HTR-8/SVneo (cell line): ENCODE measurements around the gene SLC35F1.

ENCODE experiments used
- DNase-seq: peaks from one replicate; pipeline ENCODE4 v3.0.0; 2011; ENCODE audit warnings: low spot score, mixed read lengths; ENCODE audit not compliant: insufficient read length
- FAIRE-seq: peaks from 2 replicates; lab custom pipeline; 2011; peaks lifted over from hg19 to GRCh38; lab: Jason Lieb, UNC

Gene SLC35F1

DNA sequence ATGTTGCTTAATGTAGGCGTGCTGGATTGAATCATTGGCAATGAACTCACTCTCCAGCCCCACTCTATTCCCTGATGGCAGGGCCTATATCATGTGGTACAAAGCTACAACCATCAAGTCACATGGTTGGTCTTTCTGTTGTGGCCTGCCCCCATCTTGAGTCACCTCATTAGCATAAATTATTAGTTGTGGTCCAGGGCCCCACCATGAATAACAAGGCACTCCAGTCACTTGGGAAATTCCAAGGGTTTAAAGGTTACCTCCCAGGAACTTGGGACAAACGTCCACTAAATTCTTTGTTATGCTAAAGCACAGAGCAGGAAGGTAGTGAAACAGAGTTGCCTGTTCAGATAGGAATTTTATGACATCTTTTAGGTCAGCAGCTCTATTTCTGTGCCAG lies 193.7 kb downstream of the SLC35F1 start:
- FAIRE-seq (no peak), DNase-seq (no peak)

- no peak for FAIRE-seq
- no peak for DNase-seq
Measured at GRCh38 chr6:118101220-118101619, 194.2 kb downstream of the SLC35F1 start.

DNA sequence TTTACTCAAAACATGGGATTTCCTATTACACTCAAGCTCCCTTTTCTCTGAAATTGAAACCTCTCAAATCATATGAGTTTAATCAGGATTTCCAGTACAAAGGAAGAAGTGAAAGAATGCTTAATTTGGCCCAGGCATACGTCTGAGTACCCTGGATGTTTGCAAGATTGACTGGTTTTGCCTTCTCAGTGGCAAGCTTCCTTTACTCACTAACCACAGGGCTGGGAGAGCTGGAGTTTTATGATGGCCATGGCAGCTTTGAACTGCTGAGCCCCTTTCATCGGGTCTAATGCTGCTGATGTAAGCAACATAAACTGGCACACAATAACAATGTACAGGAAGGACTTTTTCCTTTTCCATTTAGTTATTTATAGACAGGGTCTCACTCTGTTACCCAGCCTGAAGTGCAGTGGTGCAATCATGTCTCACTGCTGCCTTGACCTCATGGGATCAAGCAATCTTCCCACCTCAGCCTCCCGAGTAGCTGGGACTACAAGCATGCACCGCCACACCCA lies 194.8 kb downstream of the SLC35F1 start:
- FAIRE-seq, result no peak
- DNase-seq, result no peak

GRCh38 chr6:118102401-118102800 lies 195.3 kb downstream of the SLC35F1 start:
- no peak for FAIRE-seq
- DNase-seq, result no peak

- DNase-seq (no peak), FAIRE-seq (no peak)
Measured at GRCh38 chr6:118103381-118104146, 196.5 kb downstream of the SLC35F1 start.

DNA sequence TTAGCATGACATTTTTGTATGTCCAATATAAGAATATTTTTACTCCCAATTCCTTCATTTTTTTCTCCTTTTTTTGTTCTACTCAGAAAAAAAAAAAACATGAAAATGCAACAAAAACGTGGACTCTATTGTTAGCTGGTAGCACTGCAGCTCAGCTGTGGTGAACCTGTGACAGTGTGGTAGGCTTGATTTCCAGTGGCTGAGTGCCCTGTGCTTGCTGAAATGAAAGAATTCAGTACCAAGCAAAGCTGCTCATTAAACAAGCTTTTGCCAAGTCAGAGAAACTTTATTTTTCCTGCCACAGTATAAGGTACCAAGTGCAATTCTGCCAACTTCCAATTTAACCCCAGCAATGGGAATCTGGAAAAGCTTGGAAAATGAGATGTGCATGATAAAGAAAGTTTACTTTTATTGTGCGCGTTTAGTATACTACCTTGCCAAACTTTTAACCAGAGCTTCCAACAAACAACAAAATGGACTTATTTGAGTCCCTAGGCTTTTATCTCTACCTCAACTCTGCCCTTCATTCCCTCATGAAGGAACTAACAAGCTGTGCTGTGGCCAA lies 215.2 kb downstream of the SLC35F1 start:
- FAIRE-seq (no peak), DNase-seq (no peak)

GRCh38 chr6:118122801-118123200 lies 215.7 kb downstream of the SLC35F1 start:
- DNase-seq, result no peak
- FAIRE-seq, result no peak

DNA sequence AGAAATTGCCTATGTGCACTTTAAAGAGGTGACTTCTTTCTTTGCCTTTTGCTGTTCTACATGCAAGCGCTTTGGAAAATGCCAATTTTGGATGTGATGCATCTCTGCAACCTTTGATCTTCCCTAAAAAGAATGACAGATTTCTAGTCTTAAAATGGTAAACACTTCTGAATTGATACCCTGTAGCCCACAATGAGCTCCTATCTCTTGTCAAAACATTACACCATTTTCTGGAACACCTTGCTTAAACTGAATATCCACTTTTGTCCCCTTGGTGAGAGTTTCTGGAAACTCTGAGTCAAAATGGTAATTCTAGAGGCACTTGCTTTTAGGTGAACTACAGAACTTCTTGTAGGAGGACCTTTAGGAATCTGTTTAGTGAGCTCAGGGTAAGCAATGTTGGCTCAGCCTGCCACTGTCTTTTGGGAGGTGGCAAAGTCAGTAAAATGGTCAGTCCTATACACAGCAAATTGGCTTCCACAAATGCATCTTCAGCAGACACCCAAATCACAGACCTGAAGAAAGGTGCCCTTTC lies 216.5 kb downstream of the SLC35F1 start:
- no peak for DNase-seq
- no peak for FAIRE-seq

DNA sequence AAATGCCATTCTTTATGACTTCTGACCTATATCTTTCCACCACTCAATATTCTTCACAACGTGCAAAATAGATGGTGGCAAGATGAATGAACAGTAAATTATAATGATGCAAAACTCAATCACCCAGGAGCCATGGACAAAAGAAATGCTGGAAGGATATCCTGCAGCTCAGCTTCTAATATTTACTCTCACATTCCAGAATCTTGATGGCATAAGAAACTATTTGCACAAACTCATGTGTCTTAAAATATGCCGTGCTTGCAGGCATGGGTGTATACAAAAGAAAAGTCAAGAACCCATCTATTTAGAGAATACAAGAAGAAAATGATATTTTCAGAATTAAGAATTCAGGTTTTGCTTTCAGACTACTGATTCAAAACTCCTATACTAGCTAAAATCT lies 217.8 kb downstream of the SLC35F1 start:
- FAIRE-seq, result no peak
- DNase-seq, result no peak

DNA sequence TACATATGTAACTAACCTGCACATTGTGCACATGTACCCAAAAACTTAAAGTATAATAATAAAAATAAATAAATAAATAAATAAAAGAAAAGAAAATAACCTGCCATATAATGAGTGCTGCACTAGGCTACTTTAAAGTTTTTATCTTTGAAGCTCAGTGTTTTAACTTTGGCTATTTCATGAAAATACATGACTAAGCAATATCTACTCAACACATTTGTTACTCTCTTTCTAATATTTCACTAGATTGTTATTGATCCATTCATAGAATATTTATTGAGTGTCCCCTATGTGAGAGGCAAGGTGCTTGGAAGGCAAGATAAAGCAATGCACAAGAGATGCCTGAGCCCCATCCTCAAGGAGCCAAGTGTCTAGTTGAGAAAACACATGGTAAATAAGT lies 221.7 kb downstream of the SLC35F1 start:
- FAIRE-seq, result no peak

GRCh38 chr6:118134206-118134605 lies 227.1 kb downstream of the SLC35F1 start:
- DNase-seq (no peak), FAIRE-seq (no peak)

More for the DNA sequence above, 221.7 kb downstream of the SLC35F1 start:
- no peak for DNase-seq

DNA sequence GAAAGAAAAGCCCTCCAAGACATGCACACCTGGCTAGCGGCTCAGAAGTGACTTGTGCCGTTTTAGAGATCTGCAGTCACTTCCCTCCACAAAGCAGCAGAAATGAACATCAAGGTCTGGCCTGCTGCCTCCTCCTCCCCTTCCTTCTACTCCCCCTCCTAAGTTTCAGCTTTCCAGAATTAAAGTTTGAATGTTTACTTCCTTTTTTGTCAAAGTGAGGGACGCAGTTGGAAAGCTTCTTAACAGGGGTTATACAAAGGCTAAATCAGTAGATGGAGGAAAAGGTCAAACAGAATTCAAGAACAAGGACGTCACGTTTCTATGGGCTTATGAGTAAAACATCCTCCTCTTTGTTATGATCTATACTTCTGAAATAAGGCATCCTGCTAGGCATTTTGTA lies 227.7 kb downstream of the SLC35F1 start:
- DNase-seq, result no peak
- FAIRE-seq, result no peak

- FAIRE-seq, result no peak
- DNase-seq, result no peak
Measured at GRCh38 chr6:118135371-118135770, 228.3 kb downstream of the SLC35F1 start.

DNA sequence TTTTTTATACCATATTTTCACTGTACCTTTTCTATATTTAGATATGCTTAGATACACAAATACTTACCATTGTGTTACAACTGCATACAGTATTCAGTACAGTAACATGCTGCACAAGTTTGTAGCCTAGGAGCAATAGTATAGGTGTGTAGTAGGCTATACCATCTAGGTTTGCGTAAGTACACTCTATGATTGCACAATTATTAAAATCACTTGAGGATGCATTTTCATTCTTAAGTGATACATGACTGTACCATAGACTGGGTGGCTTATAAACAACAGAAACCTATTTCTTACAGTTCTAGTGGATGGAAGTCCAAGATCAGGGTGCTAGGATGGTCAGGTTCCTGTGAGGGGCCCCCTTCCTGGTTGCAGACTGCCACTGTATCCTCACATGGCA lies 234.1 kb downstream of the SLC35F1 start:
- no peak for FAIRE-seq
- DNase-seq, result no peak

DNA sequence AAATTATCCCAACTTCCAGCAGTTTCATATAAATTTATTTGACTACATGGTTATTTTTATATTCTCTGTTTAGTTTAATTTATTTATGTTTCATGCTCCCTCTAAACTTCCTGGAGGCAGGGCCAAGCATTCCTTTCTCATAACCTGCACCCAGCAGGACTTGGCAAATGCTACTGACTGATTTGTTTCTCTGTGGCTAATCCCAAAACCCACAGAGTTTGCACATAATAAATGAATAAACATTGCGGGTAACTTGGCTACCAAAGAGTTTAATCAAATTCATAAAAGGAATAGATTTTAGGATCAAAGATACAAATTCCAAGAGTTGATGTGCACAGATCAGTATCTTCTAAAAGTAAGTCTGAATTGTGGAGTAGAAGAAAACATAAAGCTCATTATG lies 239.5 kb downstream of the SLC35F1 start:
- DNase-seq (no peak), FAIRE-seq (no peak)

DNA sequence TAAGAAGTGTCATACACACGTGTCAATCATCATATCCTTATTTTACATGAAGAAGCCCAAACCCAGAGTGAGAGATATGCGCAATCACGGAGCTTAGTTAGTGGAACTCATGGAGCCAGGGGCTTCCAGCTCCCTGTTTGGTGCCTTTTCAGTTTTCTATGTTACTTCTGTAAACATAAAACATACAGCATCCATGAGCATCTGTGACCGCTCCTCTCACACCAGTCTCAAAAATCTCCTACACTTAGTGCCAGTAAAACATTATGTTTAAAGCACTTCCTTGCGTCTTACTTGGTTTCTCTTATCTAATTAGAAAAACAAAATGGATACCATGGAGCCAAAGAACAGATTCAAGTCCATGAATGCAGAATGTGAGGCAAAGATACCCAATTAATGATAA lies 240.4 kb downstream of the SLC35F1 start:
- FAIRE-seq (no peak), DNase-seq (no peak)

GRCh38 chr6:118148561-118148960 lies 241.5 kb downstream of the SLC35F1 start:
- FAIRE-seq, result no peak

GRCh38 chr6:118152524-118152923 lies 245.5 kb downstream of the SLC35F1 start:
- no peak for DNase-seq
- FAIRE-seq, result no peak

More at GRCh38 chr6:118148561-118148960, 241.5 kb downstream of the SLC35F1 start:
- DNase-seq, result no peak

- FAIRE-seq, result no peak
- no peak for DNase-seq
Measured at GRCh38 chr6:118161343-118161742, 254.3 kb downstream of the SLC35F1 start.

DNA sequence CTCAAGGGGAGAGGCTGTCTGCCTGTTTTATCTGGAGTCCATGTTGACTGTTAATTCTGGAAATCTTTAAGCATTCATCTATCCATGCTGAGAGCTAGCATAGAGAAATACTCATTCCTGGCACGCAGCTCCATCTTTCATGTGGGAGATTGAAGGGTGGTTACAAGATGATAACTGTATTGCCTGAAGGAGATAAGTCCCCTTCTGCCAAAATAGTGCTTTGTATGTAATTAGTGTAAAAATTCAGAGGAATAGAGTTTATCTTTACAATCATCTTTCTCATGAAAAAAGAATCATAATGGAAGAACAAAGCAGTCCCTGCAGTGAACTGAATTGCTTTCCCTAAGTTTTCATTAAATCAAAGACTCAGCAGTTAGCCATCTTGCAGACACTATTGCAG lies 256.5 kb downstream of the SLC35F1 start:
- DNase-seq, result no peak
- FAIRE-seq, result no peak

DNA sequence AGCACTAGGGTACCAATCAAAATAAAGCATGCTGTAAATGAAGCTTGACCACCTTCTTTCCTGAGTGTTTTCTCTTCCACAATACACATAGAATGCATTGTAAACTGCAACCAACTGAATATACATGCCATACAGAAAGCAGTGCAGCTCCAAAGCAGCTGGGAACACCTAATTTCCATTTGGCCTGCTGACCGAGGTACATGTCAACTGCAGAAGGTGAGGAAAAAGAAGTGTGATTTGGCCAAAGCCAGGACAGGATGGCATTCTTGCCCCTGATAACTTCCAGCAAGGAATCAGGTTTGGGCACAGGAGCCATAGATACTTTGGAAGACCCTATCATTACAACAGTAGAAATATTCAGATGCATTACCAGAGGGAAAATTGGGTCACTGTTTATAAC lies 258.4 kb downstream of the SLC35F1 start:
- FAIRE-seq, result no peak
- no peak for DNase-seq

DNA sequence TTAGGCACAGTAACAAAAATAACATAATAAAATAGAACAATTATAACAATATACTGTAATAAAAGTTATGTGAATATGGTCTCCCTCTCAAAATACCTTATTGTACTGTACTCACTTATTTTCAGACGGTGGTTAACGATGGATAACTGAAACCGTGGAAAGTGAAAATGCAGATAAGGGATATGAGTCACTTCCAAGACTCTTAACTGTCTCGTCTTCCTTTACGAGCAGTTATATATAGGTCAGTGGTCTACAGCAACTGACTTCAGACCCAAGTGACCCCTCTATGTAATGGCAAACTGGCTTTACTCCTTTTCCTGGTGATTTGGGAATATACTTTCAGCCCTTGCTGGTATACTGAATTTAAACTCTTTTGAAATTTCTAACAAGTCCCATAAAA lies 261.4 kb downstream of the SLC35F1 start:
- DNase-seq (no peak), FAIRE-seq (no peak)
